ENCODE results near the gene CISTR.
A peak's percentile ranks its signal among the peaks of the same experiment; 100 is the strongest.
"Not testable (repeated sequence)": the region's sequence is repeated elsewhere in the genome, so short reads cannot be mapped to it uniquely, and the experiment has no call there.

CISTR gene

DNA sequence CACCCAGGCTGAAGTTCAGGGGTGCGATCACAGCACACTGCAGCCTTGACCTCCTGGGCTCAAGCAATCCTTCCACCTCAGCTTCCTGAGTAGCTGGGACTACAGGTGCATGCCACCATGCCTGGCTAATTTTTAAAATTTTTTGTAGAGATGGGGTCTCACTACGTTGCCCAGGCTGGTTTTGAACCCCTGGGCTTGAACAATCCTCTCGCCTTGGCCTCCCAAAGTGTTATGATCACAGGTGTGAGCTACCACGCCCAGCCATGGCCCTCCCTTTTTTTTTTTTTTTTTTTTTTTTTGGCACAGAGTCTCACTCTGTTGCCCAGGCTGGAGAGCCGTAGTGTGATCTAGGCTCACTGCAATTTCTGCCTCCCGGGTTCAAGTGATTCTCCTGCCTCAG lies 33.2 kb downstream of the CISTR start:
- DNase-seq = not testable (repeated sequence)

DNA sequence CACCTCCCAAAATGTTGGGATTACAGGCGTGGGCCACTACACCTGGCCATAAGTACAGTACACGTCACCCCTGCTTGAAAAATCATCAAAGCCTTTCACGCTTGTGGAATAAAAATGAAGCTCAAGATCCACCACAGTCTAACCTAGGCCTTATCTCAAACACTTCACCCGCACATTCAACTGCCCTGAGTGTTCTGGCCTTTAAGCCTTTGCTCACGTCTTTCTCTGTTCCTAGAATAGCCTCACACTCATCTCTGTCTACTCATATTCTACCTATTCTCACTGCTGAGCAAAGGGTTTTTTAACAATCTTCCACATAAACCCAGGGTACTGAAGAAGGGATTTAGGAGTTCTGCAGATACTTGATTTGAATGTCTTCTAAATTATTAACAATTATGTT lies 34.5 kb downstream of the CISTR start:
- DNase-seq = no peak

DNA sequence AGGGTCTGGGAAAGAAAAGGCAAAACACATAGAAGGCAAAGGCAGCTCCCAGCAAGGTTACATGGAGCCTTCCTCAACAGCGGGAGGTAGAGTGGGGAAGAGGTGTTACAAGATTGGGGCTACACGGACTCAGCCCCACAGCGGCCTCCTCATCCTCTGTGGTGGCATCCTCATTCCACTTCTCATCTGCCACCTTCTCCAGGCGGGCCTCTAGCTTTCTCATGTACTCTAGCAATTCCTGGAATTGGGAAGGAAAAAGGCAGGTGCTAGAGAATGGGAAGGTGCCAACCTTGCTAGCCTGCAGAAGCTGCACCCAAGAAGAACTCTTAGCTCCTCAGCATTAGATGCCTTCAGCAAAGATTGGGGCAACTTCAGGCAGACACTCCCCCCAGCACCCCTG lies 37.8 kb downstream of the CISTR start:
- no peak for DNase-seq

DNA sequence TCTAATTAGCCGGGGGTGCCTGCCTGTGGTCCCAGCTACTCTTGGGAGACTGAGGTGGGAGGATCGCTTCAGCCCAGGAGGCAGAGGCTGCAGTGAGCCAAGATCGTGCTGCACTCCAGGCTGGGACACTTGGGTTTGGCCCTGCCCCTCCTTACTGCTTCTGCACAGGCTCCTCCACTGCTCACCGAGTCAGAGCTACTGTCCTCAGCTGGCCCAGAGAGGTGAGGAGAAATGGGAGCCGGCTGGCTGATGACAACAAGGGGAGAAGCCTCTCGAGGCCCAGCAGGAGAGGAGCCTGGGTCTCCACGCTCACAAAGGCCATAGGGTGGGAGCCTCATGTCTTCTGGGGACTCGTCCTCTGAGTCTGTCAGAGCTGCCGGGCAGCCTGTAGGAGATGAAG lies 38.3 kb downstream of the CISTR start:
- DNase-seq = no peak

DNA sequence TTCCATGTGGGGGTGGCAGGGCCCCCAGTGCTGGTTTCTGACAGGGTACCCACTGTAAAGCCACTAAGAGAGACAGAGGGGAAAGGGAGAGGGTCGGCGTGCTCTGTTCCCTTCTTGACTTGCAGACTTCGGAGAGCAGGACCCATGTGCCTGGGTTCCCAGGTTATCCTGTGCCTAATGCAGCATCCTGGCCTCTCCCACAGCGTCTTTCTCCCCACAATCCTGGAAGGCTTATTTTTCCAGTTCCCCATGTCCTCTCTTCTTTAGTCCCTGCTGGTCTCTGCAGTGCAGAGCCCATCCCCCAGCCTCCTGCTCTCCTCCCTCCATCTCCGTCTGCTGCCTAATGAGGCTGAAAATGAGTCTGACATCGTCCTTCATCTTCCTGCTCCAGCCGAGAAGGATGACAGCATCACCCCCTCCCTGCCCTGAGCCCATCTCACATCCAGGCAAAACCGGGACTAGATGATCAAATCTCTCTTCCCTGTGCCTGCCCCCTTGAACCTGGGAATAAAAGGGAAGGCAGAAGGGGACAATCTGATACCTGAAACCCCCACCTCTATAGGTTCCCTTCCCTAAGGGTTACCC lies 39.6 kb downstream of the CISTR start:
- no peak for DNase-seq

DNA sequence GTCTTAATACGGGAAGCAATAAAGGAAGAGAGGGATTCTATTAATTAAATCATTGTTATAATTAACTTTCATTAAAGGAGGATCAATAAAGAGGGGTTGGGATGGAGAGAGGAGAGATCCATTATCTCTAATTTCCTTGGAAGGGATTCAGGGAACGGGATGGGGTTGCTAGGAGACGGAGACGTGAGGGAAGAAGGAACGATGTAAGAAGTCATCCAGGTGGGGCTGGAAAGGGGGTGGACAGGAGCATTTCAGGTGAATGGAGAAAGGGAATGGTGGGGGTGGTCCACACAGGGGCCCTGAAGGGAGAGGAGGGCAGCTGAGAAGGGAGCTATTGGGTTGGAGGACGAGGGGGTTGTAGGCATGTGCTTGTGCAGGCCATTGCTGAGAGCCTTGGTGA lies 41.7 kb downstream of the CISTR start:
- no peak for DNase-seq

DNA sequence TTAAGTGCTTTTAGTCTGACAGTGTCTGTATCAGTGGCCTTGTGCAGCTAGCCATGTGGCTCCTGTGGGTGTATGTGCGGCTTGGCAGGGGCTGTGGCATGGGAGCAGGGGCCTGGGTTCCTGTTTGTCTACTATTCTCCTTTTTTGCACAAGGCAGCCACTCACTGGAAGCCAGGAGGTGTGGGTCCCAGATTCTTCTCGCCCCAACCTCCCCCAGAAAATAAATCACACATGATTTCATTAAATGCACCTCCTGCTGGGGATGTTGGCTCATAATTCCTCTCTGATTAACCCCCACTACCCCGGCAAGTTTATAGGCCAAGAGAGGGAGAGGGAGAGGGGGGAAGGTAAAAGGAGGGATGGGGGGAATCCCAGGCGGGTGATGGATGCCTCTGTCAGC lies 42.1 kb downstream of the CISTR start:
- peak in 1 of 4 experiments; percentile 30 for DNase-seq

DNA sequence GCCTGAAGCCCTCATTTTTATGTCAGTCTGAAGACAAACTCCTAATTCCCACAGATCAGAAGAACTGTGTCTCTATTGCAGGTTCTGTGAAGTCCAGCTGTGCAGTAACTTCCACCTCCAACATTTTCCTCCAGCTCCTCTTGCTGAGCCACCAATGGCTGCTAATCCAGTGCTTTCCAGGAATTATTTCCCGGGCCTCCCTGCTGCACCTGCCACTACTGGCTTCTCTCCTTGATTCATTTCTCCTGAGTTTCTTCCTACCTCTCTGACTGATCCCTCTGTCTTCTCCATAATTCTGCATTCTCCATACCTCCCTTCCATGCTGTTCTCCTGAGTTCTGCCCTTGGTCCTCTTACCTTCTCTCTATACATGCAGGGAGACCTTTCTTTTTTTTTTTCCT lies 45.7 kb downstream of the CISTR start:
- no peak for DNase-seq

DNA sequence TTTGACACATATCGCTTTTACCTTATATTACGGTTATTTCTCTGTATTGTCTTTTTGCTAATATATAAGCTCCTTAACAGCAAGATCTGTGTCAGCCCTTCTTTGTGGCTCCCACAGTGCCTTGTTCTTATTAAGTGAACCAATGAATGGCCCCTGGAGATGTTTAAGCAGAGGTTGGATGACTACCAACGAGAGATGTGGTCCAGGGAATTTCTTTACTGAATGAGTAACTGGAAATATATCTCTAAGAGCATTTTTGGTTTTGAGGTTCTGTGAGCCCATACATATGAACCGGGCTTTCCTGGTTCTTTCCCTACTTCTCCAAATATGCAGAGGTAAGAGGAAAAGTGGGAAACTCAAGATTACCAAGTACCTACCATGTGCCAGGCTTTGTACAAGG lies 48.0 kb downstream of the CISTR start:
- no peak for DNase-seq

DNA sequence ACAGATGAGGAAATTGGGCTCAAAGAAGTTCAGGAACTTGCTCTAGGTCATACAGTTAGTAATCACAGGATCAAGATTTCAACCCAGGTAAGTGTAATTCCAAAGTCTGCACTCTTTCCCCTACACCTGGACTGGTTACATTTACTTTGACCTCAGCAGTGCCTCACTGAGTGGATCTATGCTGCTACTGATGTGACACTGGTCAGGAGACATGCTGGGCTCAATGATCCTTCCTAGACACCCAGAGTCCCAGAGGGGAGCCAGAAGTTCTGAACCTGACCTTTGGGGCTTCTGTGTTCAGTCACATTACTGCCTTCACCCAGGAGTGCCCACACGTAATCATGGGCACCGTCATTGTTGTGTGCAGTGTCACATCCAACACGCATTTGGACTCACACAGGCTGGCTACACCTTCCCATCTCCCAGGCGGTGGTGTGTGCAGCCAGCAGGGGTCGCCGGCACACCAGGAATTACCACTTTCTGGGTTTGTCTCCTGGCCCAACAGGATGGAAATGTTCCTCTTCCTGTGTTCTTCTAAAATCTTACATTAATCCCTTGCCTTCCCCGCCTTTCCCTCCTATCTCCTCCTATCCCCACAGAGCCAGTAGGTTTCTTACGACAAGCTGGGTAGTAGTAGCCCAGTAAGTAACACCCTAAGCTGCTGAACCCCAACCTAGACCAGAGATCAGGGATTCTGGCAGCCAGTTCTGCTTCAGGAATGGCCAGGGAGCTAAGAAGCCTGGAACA lies 50.1 kb downstream of the CISTR start:
- DNase-seq = peak; percentile 76 to 87 (median 81)

DNA sequence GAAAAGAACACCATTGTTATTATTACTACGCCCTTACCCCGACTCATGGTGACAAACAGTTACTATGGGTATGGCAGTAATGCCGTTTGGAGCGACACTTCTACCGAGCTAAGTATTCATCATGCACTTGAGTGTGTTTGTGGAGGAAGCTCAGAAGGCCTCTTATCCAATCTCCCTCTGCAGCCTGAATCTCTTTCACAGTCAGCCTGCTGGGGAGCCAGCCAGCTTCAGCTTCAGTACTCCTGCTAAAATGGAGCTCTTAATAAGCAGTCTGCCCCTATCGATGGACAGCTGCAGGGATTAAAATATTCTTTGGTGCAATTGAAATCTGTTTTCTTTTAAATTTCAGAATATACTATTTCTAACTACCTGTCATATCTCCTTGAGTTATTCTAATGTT lies 51.2 kb downstream of the CISTR start:
- no peak for DNase-seq

DNA sequence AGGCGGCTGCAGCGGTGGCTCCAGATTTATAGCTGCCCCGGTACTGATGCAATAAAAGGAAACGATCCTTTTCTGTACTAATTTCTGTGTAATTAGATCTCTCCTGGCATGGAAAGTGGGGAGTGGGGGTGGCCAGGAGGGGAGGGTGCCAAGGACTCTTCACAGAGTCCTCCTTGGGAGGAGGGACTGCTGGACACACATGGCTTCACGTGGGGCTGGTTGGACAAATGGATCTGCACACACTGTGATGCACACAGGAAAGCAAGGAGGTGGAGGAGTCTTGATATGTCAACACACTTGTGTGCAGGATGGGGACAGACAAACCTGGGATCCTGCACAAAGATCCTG lies 52.1 kb downstream of the CISTR start:
- no peak for DNase-seq

DNA sequence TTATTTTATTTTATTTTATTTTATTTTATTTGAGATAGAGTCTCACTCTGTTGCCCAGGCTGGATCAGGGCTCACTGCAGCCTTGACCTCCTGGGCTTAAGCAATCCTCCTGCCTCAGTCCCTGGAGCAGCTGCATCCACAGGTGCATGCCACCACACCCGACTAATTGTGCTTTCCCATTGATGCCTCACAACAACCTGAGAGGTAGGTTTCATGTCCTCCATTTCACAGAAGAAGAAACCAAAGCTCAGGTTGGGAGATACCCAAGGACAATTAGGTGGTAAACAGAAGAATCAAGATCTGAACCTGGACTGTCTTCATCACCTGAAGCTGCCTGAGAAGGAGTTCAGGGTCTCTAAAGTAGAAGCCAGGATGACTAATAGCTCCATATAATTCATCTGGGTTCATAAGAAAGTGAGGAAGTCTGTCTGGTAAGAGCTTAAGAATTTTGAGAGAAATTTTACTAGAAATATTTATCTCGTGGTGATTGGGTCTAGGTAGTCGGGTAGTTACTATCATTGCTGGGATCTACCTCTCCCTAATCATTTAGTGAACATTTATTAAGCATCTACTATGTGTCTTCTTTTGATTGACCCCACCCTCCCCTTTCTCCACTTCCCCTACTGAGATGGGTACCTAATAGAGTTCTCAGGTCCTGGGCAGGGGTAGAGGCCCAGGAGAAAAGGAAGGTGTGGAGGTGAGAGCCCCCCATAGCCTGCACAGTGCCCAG lies 52.7 kb downstream of the CISTR start:
- no peak for DNase-seq

DNA sequence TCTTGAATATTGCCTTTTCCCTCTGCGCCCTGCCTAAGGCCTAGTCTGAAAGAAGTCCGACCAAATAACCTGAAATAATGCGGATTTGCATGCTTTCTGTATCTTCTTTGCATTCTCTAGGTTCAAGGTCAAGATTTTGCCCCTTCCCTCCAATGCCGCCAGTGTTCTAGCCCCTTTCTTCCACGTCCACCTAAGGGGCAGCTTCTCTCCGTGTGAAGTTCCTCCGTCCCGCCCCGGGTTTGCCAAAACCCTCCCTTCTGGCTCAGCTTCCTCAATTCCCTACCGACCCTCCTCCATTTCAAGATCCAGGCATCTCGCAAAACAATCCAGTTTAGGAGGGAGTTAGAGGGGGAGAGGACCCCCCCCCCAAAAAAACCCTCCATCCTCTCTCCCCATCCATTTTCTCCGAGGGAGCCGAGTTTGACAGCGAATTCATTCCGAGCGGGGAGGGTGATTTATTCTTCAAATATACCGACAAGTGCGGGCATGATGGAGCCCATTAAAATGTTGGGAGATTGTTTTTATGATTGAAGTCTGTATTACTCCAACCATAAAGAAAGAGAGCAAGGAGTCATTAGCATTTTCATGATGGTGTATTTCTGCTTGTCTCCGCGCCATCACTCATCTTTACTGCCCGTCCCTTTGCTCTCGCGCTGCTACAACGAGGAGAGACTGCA lies 55.0 kb downstream of the CISTR start:
- peak in 2 of 4 experiments; percentile 25 to 33 for DNase-seq
